Measurements from ENCODE around the gene TNFAIP3.

Gene TNFAIP3

GRCh38 chr6:137903933-137904821 is 37.1 kb downstream of the TNFAIP3 start:
- DNase-seq, result no peak

GRCh38 chr6:137904822-137905617 is 38.0 kb downstream of the TNFAIP3 start:
- DNase-seq, result no peak

- DNase-seq, result no peak
These were observed 39.0 kb downstream of the TNFAIP3 start for GRCh38 chr6:137906020-137906472.

- DNase-seq, result no peak
These were observed 40.1 kb downstream of the TNFAIP3 start for GRCh38 chr6:137907170-137907569.

- no peak for DNase-seq
These were observed 42.5 kb downstream of the TNFAIP3 start for GRCh38 chr6:137909533-137909932.

GRCh38 chr6:137910424-137910834 is 43.4 kb downstream of the TNFAIP3 start:
- no peak for DNase-seq

GRCh38 chr6:137910843-137911456 is 43.9 kb downstream of the TNFAIP3 start:
- DNase-seq, result no peak

GRCh38 chr6:137911675-137912191 is 44.7 kb downstream of the TNFAIP3 start:
- DNase-seq, result no peak

- DNase-seq, result no peak
These were observed 45.8 kb downstream of the TNFAIP3 start for GRCh38 chr6:137912813-137913212.

- no peak for DNase-seq
These were observed 46.4 kb downstream of the TNFAIP3 start for GRCh38 chr6:137913434-137913833.

- DNase-seq, result no peak
These were observed 47.0 kb downstream of the TNFAIP3 start for GRCh38 chr6:137913996-137914529.

GRCh38 chr6:137914530-137915193 is 47.6 kb downstream of the TNFAIP3 start:
- no peak for DNase-seq

- no peak for DNase-seq
These were observed 48.7 kb downstream of the TNFAIP3 start for GRCh38 chr6:137915790-137916189.

- no peak for DNase-seq
These were observed 50.7 kb downstream of the TNFAIP3 start for GRCh38 chr6:137917551-137918325.

GRCh38 chr6:137919502-137919823 is 52.4 kb downstream of the TNFAIP3 start:
- no peak for DNase-seq

GRCh38 chr6:137919837-137920730 is 53.0 kb downstream of the TNFAIP3 start:
- DNase-seq, result no peak

GRCh38 chr6:137921823-137922222 is 54.8 kb downstream of the TNFAIP3 start:
- no peak for DNase-seq

- DNase-seq, result no peak
These were observed 57.0 kb downstream of the TNFAIP3 start for GRCh38 chr6:137923866-137924653.

- no peak for DNase-seq
These were observed 58.2 kb downstream of the TNFAIP3 start for GRCh38 chr6:137925141-137925698.
